ENCODE data around the gene UBE2D2.

Gene UBE2D2

GRCh38 chr5:139631520-139632165 lies 70.5 kb downstream of the UBE2D2 start (continued):
- TF ChIP-seq TSHZ2 (CRISPR knock-in tag; IDR thresholded peaks at IDR 0.05) (no peak), ISL1 (CRISPR knock-in tag; IDR thresholded peaks at IDR 0.05) (peak; percentile 90)

DNA sequence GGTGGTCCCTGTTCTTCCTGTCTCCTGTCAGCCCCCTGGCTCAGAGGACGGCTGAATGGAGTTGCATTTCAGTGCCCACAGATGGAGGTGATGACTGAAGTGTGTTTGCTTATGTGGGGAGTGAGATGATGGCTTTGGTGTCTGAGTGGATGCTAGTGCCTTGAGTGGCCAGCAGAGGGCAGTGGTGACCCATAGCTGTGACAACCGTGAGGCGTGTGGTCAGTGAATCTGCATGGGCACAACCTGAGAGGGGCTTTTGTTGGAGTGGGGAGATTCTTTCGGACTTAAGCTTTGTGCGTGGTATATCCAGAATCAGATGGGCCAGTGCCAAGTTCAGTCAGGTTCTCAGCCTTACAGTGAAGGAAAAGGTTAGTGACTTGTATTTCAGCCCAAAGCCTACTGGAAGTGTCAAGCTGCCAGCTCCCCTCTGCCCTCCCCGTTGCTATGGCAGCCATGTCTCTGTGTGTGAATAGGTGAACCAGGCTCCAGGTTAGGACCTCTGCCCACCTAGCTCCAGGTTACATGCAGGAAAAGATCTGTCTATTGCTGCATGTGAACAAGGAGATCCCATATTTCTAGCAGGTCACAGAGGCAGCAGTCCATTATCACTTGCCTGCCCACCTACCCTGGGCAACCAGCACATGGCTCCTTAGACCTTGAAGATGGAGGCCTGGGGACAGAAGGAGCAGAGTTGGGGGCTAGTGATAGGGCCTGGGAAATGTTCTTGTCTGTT lies 72.3 kb downstream of the UBE2D2 start:
- peak; percentile 37 for ATAC-seq
- no peak for TF ChIP-seq TCF4 (CRISPR knock-in tag; IDR thresholded peaks at IDR 0.05; ENCODE audit: borderline replicate concordance)
- TF ChIP-seq, protein P1, sequence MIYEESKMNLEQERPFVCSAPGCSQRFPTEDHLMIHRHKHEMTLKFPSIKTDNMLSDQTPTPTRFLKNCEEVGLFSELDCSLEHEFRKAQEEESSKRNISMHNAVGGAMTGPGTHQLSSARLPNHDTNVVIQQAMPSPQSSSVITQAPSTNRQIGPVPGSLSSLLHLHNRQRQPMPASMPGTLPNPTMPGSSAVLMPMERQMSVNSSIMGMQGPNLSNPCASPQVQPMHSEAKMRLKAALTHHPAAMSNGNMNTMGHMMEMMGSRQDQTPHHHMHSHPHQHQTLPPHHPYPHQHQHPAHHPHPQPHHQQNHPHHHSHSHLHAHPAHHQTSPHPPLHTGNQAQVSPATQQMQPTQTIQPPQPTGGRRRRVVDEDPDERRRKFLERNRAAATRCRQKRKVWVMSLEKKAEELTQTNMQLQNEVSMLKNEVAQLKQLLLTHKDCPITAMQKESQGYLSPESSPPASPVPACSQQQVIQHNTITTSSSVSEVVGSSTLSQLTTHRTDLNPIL (CRISPR knock-in tag; IDR thresholded peaks at IDR 0.05; ENCODE audit: low read depth), result no peak
- no peak for TF ChIP-seq ISL1 (CRISPR knock-in tag; IDR thresholded peaks at IDR 0.05)
- TF ChIP-seq OSR1 (CRISPR knock-in tag; IDR thresholded peaks at IDR 0.05), result no peak
- no peak for TF ChIP-seq ZFP30 (CRISPR knock-in tag; IDR thresholded peaks at IDR 0.05)

GRCh38 chr5:139634028-139634325 lies 72.8 kb downstream of the UBE2D2 start:
- no peak for ATAC-seq
- TF ChIP-seq CSDC2 (CRISPR knock-in tag; IDR thresholded peaks at IDR 0.05) (no peak), CSRNP3 (CRISPR knock-in tag; IDR thresholded peaks at IDR 0.05) (no peak), ZFP3 (CRISPR knock-in tag; IDR thresholded peaks at IDR 0.05) (no peak), ZNF8 (CRISPR knock-in tag; IDR thresholded peaks at IDR 0.05) (no peak)

DNA sequence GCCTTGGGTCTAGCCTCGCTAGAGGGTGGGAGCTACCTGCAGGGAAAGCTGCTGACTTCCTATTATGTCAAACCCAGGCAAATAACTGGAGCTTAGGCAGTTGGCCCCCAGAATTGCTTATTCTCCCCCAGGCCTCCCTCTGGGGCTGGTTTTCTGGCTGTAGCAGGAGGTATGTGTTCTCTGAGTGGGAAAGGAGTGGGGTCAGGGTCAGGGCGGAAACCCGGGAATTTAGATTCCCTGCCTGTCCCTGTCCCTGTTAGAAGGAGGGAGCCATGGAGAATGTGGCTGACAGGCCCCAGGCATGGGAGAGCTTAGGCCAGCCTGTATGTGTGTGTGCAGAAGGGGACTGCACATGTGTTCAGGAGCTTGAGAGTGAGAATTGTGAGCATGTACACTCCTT lies 73.4 kb downstream of the UBE2D2 start:
- TF ChIP-seq ZNF8 (CRISPR knock-in tag; IDR thresholded peaks at IDR 0.05) (no peak), TCF4 (CRISPR knock-in tag; IDR thresholded peaks at IDR 0.05; ENCODE audit: borderline replicate concordance) (no peak), ZNF70 (CRISPR knock-in tag; IDR thresholded peaks at IDR 0.05) (no peak), BACH2 (CRISPR knock-in tag; IDR thresholded peaks at IDR 0.05; ENCODE audit: borderline replicate concordance) (no peak), PPARA (CRISPR knock-in tag; IDR thresholded peaks at IDR 0.05; ENCODE audit: borderline replicate concordance) (no peak), ISL1 (CRISPR knock-in tag; IDR thresholded peaks at IDR 0.05) (no peak), TSHZ2 (CRISPR knock-in tag; IDR thresholded peaks at IDR 0.05) (no peak), OSR1 (CRISPR knock-in tag; IDR thresholded peaks at IDR 0.05) (no peak), ZC3H10 (CRISPR knock-in tag; IDR thresholded peaks at IDR 0.05) (no peak), CSDC2 (CRISPR knock-in tag; IDR thresholded peaks at IDR 0.05) (no peak), CSRNP3 (CRISPR knock-in tag; IDR thresholded peaks at IDR 0.05) (no peak), ZFP30 (CRISPR knock-in tag; IDR thresholded peaks at IDR 0.05) (no peak), TOX (CRISPR knock-in tag; IDR thresholded peaks at IDR 0.05; ENCODE audit: borderline replicate concordance) (no peak)
- no peak for ATAC-seq

All from SK-N-SH treated with all-trans-retinoic acid at 6 μM for 48 hours (cell line).